Skeletal muscle cell (primary cell): ENCODE data around the gene TBXAS1.

Experiments
- DNase-seq: peaks from one replicate; pipeline ENCODE4 v3.0.0-alpha.2; 2010; ENCODE audit warnings: low read depth
- H3K4me3 ChIP-seq: 2 replicates; pipeline ENCODE4 v1.5.1; 2011; ENCODE audit warnings: low read depth, mild to moderate bottlenecking, control low read depth, low read length, moderate library complexity

The TBXAS1 gene

GRCh38 chr7:140007051-140007690 is 178.1 kb downstream of the TBXAS1 start:
- DNase-seq = no peak
- H3K4me3 ChIP-seq = no peak overlapping the region

DNA sequence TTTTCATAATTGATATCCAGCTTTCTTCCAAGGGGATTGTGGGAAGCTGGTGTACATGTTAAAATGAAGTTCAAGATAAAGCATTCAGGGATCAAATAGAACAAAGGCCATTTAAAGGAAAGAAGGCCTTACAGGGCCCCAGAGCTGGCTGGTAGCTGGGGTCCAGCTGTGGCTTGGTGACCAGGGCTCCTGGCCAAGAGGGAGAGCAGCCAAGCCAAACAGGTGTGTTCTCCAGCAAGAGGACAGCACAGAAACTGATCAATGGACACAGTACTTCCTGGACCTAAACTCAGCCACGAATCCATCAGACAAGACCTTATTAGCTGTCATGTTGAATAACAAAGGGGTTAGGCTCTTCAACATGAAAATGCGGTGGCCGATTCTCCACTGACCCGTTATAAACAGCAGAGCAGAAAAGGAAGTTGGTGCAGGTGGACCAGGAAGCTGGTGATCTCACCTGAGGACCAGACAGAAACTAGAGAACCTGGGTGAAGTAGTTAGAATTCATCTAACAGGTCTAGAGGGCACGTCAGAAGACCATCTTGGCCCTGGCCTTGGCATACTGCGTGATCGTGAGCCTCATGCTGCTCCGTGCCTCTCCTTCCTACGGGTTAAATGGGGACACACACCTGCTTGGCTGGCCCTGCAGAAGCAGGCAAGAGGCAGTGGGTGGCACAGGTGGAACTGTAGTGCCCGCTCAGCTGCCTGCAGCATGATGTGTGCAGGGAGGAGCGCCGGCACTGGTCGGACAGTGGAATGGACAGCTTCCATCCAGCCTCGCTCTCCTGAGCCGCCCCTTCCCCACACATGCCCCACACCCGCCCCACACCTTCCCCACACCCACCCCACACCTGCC is 179.9 kb downstream of the TBXAS1 start:
- H3K4me3 ChIP-seq = no peak overlapping the region
- DNase-seq = no peak

- no peak for DNase-seq
- H3K4me3 ChIP-seq = no peak overlapping the region
Observed at GRCh38 chr7:140009735-140010134, 180.7 kb downstream of the TBXAS1 start.

GRCh38 chr7:140010194-140010895 is 181.3 kb downstream of the TBXAS1 start:
- H3K4me3 ChIP-seq = no peak overlapping the region
- no peak for DNase-seq

GRCh38 chr7:140013676-140014075 is 184.6 kb downstream of the TBXAS1 start:
- DNase-seq = no peak

GRCh38 chr7:140014123-140014522 is 185.1 kb downstream of the TBXAS1 start:
- no peak overlapping the region for H3K4me3 ChIP-seq
- DNase-seq = no peak

More at GRCh38 chr7:140013676-140014075, 184.6 kb downstream of the TBXAS1 start:
- no peak overlapping the region for H3K4me3 ChIP-seq

- DNase-seq = no peak
Observed at GRCh38 chr7:140015471-140015970, 186.5 kb downstream of the TBXAS1 start.

DNA sequence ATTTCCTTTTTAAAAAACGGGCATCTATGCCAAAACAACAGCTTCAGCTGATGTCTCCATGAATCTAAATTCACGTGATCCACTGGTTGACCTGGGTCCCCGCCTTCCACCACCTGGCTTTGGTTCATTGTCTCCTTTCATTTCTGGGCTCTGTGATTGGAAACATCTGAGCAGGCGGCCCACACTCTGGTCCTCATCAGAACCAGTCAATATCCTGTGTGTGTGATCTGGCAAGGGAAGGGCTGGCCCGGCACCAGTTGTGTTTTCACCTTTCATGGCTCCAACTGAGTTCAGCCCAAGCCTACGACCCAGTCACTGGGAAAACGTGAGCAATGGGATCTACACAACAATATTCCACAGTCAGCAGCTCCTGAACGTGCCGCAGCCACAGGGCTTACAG is 187.5 kb downstream of the TBXAS1 start:
- DNase-seq = no peak
- H3K4me3 ChIP-seq = no peak overlapping the region

More at GRCh38 chr7:140015471-140015970, 186.5 kb downstream of the TBXAS1 start:
- no peak overlapping the region for H3K4me3 ChIP-seq

- H3K4me3 ChIP-seq = no peak overlapping the region
- no peak for DNase-seq
Observed at GRCh38 chr7:140017034-140017433, 188.0 kb downstream of the TBXAS1 start.

DNA sequence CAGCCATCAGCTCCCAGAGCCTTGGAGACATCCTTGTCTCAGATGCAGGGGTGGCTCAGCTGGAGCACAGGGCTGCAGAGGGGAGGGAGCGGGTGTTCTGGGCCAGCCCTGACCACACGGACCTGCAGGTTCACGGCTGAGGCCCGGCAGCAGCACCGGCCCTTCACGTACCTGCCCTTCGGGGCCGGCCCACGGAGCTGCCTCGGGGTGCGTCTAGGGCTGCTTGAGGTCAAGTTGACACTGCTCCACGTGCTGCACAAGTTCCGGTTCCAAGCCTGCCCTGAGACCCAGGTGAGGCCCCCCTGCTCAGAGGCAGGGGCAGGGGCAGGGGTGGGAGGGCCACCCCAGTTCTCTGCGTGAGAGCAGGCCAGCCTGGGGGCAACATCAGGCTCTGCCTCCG is 188.5 kb downstream of the TBXAS1 start:
- no peak for DNase-seq
- no peak overlapping the region for H3K4me3 ChIP-seq

GRCh38 chr7:140018125-140019043 is 189.3 kb downstream of the TBXAS1 start:
- no peak for DNase-seq
- H3K4me3 ChIP-seq = no peak overlapping the region

GRCh38 chr7:140019172-140019571 is 190.1 kb downstream of the TBXAS1 start:
- no peak for DNase-seq

DNA sequence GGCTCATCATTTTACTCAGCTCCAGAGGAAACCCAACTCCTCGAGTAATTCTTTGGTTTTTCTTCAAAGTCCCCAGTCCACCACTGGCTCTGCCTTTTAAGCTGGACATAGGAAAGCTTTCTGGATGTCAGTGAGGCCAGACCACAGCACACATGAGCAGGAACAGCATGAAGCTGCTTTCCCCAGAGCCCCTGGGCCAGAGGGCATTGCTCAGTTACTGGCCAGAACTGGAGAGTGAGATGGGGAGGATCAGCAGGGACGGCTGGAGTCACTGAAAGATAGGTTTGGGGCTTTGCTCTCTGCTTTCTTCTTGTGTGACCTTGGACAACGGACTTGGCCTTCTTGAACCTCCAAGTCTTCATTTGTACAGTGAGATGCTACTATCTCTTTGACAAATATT is 190.5 kb downstream of the TBXAS1 start:
- DNase-seq = no peak
- no peak overlapping the region for H3K4me3 ChIP-seq

More at GRCh38 chr7:140019172-140019571, 190.1 kb downstream of the TBXAS1 start:
- H3K4me3 ChIP-seq = no peak overlapping the region

- no peak for DNase-seq
- no peak overlapping the region for H3K4me3 ChIP-seq
Observed at GRCh38 chr7:140021603-140022002, 192.5 kb downstream of the TBXAS1 start.

- H3K4me3 ChIP-seq = no peak overlapping the region
Observed at GRCh38 chr7:140022582-140023211, 193.6 kb downstream of the TBXAS1 start.

GRCh38 chr7:140023728-140024127 is 194.7 kb downstream of the TBXAS1 start:
- no peak overlapping the region for H3K4me3 ChIP-seq
- DNase-seq = no peak

More at GRCh38 chr7:140022582-140023211, 193.6 kb downstream of the TBXAS1 start:
- DNase-seq = peak; percentile 21

DNA sequence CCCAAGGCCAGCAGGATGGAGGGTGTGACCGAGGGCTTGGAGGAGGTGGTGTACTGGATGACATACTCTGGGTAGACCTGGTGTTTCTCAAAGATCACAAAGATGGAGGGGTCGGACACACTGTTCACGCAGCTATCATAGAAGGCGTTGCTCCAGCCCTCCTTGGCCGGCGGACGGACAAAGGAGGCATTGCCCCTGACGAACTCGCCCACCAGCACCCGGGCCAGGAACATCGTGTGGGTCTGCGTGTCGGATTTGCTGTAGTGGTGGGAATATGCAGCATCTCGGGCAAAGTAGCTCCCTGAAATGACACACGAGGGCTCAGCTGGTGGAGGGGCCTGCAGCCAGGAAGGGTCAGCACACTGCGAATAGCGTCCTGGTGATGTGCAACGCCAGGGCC is 195.5 kb downstream of the TBXAS1 start:
- DNase-seq = no peak
- H3K4me3 ChIP-seq = no peak overlapping the region

GRCh38 chr7:140025241-140025640 is 196.2 kb downstream of the TBXAS1 start:
- no peak for DNase-seq
- no peak overlapping the region for H3K4me3 ChIP-seq
